Fibroblast of lung (primary cell): Measurements from ENCODE around the gene SERINC5.

ENCODE experiments used
- CTCF ChIP-seq, 2 donors: IDR thresholded peaks in 1 of 2; conservative IDR thresholded peaks in 1 of 2; 1 replicate in 1 of 2; 2 replicates in 1 of 2; pipeline ENCODE4 v1.5.1; 2011 to 2012; ENCODE audit warnings: low read length in 2 of 2, control low read depth in 1 of 2, inconsistent platforms in 1 of 2, low read depth in 1 of 2, mild to moderate bottlenecking in 1 of 2
- EZH2 ChIP-seq: IDR thresholded peaks from 2 replicates; pipeline ENCODE4 v1.5.1; 2012; ENCODE audit warnings: low read length, control low read depth, mild to moderate bottlenecking; ENCODE audit errors: missing control alignments

- TF ChIP-seq EZH2 (no peak), CTCF (conservative IDR thresholded peaks at IDR 0.05 in 1 of 2, IDR thresholded peaks at IDR 0.05 in 1 of 2; ENCODE audit: low read depth in 1 of 2, low read length in 2 of 2) (peak; percentile 31 to 46)
These were observed 19.5 kb upstream of the SERINC5 start for GRCh38 chr5:80275347-80275746.
